ENCODE results near the gene PRRG3.

PRRG3 gene

DNA sequence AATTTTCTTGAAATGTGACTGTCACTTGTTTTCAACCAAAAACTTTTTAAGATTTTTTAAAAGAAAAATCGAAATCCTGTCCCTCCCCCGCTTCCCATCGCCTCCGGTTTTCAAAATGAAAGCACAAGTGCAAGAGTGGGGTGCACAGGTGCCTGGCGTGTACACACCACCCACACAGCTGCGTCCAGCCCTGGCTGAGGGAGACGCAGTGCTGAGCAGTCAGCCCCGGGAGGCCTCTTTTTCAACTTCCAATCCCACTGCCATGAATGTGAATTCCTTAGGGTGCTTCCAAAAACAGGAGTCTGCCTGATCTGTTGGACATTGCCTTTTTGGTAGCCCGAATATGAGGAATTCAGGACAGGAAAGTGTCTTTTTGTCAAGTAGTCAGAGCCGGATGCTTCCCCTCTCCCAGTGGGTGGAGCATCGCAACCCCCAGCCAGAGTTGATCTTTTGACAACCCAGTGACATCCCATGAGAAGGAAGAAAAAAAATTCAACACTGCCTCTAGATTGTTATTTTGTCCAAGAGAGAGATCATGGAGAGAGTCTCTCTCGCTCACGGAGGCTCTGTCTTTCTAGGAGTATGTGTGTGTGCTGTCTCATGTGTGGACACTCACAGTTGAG, 8.9 kb downstream of the PRRG3 start:
- no peak overlapping the region for H3K4me3 ChIP-seq (ENCODE audit: low read depth, low read length)
- no peak for DNase-seq (ENCODE audit: low read depth)
- TF ChIP-seq, protein P1, sequence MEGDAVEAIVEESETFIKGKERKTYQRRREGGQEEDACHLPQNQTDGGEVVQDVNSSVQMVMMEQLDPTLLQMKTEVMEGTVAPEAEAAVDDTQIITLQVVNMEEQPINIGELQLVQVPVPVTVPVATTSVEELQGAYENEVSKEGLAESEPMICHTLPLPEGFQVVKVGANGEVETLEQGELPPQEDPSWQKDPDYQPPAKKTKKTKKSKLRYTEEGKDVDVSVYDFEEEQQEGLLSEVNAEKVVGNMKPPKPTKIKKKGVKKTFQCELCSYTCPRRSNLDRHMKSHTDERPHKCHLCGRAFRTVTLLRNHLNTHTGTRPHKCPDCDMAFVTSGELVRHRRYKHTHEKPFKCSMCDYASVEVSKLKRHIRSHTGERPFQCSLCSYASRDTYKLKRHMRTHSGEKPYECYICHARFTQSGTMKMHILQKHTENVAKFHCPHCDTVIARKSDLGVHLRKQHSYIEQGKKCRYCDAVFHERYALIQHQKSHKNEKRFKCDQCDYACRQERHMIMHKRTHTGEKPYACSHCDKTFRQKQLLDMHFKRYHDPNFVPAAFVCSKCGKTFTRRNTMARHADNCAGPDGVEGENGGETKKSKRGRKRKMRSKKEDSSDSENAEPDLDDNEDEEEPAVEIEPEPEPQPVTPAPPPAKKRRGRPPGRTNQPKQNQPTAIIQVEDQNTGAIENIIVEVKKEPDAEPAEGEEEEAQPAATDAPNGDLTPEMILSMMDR (IDR thresholded peaks at IDR 0.05; ENCODE audit: control insufficient read depth, extremely low read depth, insufficient read depth), result no peak

DNA sequence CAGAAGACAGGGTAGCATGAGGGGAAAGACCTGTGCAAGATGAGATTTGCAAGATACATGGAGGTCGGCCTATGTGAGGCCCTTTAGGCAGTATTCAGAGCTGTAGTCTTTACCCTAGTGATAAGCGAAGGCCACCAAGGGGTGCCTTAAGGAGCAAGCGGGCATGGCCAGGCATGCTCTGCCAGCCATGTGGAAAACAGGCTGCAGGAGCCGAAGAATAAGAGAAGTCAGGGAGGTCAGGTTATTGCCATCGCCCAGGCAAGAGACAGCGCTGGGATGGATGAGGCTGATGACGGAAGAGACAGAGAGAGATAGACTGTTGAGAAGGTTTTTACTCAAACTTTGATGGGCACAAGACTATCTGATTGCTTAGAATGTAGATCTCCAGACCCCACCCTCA, 13.6 kb downstream of the PRRG3 start:
- no peak overlapping the region for H3K4me3 ChIP-seq (ENCODE audit: low read depth, low read length)
- TF ChIP-seq, protein P1 (IDR thresholded peaks at IDR 0.05; ENCODE audit: control insufficient read depth, extremely low read depth, insufficient read depth), result no peak
- DNase-seq (ENCODE audit: low read depth), result no peak

DNA sequence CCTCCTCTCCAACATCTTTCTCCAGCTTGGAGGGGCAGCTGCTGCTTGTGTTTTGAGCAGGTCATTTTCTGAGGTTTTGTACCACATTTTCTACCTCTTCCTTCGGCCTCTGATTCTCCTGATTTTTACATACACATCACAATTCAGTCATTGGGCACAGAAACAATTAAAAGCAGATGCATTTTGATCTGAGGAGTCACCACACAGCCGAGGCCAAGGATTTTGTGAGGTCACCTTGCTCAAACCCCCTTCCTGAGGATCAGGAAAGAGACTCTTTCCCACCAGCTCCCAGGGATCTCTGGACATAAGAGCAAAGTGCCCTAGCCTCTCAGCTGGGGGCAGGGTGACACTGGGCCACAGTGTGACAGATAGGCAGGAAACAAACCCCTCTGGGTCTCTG, 15.2 kb downstream of the PRRG3 start:
- DNase-seq (ENCODE audit: low read depth), result no peak
- H3K4me3 ChIP-seq (ENCODE audit: low read depth, low read length), result no peak overlapping the region
- TF ChIP-seq, protein P1 (IDR thresholded peaks at IDR 0.05; ENCODE audit: control insufficient read depth, extremely low read depth, insufficient read depth), result no peak

DNA sequence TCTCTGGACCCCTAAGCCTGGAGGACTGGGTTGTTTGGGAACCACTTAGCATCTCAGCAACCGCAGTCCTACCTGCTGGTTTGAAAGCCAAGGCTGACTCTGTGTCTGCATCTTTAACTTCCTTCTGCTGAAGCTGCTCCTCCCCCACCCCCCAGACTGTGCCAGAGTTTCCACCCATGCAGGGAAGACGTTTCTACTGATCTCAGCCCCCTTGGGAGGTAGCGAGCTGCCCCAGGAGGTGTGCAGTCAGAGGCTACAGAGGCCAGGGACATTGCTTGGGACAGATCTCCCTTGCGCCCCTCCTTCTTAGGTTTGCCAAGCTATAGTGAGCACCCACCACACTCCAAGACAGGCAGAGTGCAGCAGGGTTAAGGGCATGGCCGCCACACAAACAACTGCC, 15.9 kb downstream of the PRRG3 start:
- TF ChIP-seq, protein P1 (IDR thresholded peaks at IDR 0.05; ENCODE audit: control insufficient read depth, extremely low read depth, insufficient read depth), result no peak
- DNase-seq (ENCODE audit: low read depth), result no peak
- H3K4me3 ChIP-seq (ENCODE audit: low read depth, low read length), result no peak overlapping the region

DNA sequence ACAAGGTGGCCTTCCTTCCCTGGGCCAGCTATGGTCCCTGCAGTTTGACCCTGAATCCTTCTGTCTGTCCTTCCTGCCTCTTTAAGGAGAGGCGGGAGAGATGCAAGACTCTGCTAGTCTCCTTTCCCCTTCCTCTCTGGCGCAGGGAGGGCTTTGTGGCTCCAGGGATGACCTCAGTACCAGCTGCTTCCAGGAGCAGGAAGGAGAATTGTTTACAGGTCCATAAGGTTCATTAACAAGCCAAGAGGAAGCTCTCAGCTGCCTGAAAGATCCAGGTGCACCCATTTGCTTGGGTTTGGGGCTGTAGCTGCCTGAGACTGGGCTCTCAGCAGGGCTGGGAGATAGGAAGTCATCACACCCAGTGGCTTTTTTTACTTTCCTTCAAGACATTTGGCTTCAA, 16.5 kb downstream of the PRRG3 start:
- TF ChIP-seq, protein P1 (IDR thresholded peaks at IDR 0.05; ENCODE audit: control insufficient read depth, extremely low read depth, insufficient read depth), result no peak
- no peak overlapping the region for H3K4me3 ChIP-seq (ENCODE audit: low read depth, low read length)
- DNase-seq (ENCODE audit: low read depth), result peak; percentile 14

DNA sequence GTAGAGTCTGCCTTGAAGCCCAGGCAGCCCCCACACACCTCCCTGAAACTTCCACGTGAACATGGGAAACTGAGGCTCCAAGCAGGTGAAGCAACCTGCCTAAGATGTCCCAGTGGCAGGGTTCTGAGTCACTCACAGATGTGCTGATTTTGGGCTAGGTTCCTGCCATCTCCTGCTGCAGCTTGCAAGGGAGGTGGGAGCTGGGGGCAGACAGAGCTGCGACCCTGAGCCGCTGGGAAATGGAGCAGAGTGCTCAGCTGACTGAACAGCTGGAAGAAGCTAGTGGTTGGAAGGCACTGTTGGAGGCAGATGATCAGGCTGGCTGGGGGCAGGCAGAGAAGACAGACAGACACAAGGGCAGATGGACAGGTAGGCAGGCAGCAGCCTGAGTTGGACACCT, 17.0 kb downstream of the PRRG3 start:
- no peak for DNase-seq (ENCODE audit: low read depth)
- H3K4me3 ChIP-seq (ENCODE audit: low read depth, low read length), result no peak overlapping the region
- TF ChIP-seq, protein P1 (IDR thresholded peaks at IDR 0.05; ENCODE audit: control insufficient read depth, extremely low read depth, insufficient read depth), result no peak

DNA sequence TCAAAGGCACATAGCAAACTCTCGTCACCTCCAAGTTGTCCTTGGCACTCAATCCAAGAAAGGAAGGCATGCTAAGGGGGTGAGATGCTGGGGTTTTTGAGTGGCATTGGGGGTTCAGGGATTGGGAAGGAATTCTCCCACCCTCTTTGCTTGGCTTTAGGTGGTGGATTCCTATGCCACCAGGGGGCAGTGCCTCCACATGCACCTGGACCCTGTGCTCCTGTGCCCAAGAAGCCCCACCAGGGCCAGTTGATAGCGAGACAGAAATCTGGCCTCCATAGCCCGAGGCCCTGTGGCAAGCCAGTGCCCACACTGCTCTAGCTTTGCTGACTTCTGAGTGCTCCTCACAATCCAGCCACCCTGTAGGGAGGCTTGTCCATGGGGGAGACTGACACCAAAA, 18.6 kb downstream of the PRRG3 start:
- DNase-seq (ENCODE audit: low read depth), result no peak
- TF ChIP-seq, protein P1 (IDR thresholded peaks at IDR 0.05; ENCODE audit: control insufficient read depth, extremely low read depth, insufficient read depth), result peak; percentile 50
- no peak overlapping the region for H3K4me3 ChIP-seq (ENCODE audit: low read depth, low read length)

All from LNCaP clone FGC (cell line).